ENCODE results near the gene SEC23B. TPM values are rescaled to one million over a fixed set of nuclear protein-coding genes. Genes with fewer than 3 reads are reported as not detected.
"Not testable (repeated sequence)": the region's sequence is repeated elsewhere in the genome, so short reads cannot be mapped to it uniquely, and the experiment has no call there.

Gene SEC23B
- total RNA-seq, 1 experiment from 2014 or later: 61.3 TPM

GRCh38 chr20:18497603-18498002 lies 10.1 kb upstream of the SEC23B start:
- ATAC-seq (no peak), DNase-seq (ENCODE audit: low read depth, low spot score) (no peak)
- Histone ChIP-seq H3K4me1 (ENCODE audit: control insufficient read depth, insufficient read depth, low read length) (peaks cover 8% of the 10 kb centered on the region; the same call in 1 of the 2 replicates), H3K36me3 (ENCODE audit: control insufficient read depth, insufficient read depth, low read length) (peaks cover 2% of the 10 kb centered on the region; the same call in 1 of the 2 replicates), H3K9me3 (ENCODE audit: control insufficient read depth, insufficient read depth, low read depth, low read length) (no peaks in the 10 kb centered on the region), H3K27me3 (ENCODE audit: control insufficient read depth, insufficient read depth, low read length) (no peaks in the 10 kb centered on the region), H3K27ac (ENCODE audit: low read length) (no peak overlapping the region), H3K4me3 (ENCODE audit: low read depth in 2 of 2, low read length in 2 of 2) (no peak overlapping the region)
- intact Hi-C loops (cut with micrococcal nuclease; ENCODE audit: unreplicated experiment) (no loop called here), in situ Hi-C loops (cut with HindIII; ENCODE audit: low pct_unique_long_range_greater_than_20kb, low sequenced_read_pairs) (no loop called here)
- ChIA-PET POLR2A (interaction anchor here (2.9 kb wide), 1 partner anchor 9 kb away, joined by 17 read pairs; the partner anchor contains the start of gene SEC23B), CTCF (interaction anchor here (0.6 kb wide), 1 partner anchor 16 kb away, joined by 7 read pairs; no protein-coding TSS in a partner anchor)
- BruUV-seq (replicated peaks): no TSS peak
- no peak for TF ChIP-seq POLR2AphosphoS5 (IDR thresholded peaks at IDR 0.05; ENCODE audit: low read depth, low read length)
- TF ChIP-seq, protein P1, sequence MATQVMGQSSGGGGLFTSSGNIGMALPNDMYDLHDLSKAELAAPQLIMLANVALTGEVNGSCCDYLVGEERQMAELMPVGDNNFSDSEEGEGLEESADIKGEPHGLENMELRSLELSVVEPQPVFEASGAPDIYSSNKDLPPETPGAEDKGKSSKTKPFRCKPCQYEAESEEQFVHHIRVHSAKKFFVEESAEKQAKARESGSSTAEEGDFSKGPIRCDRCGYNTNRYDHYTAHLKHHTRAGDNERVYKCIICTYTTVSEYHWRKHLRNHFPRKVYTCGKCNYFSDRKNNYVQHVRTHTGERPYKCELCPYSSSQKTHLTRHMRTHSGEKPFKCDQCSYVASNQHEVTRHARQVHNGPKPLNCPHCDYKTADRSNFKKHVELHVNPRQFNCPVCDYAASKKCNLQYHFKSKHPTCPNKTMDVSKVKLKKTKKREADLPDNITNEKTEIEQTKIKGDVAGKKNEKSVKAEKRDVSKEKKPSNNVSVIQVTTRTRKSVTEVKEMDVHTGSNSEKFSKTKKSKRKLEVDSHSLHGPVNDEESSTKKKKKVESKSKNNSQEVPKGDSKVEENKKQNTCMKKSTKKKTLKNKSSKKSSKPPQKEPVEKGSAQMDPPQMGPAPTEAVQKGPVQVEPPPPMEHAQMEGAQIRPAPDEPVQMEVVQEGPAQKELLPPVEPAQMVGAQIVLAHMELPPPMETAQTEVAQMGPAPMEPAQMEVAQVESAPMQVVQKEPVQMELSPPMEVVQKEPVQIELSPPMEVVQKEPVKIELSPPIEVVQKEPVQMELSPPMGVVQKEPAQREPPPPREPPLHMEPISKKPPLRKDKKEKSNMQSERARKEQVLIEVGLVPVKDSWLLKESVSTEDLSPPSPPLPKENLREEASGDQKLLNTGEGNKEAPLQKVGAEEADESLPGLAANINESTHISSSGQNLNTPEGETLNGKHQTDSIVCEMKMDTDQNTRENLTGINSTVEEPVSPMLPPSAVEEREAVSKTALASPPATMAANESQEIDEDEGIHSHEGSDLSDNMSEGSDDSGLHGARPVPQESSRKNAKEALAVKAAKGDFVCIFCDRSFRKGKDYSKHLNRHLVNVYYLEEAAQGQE (IDR thresholded peaks at IDR 0.05; ENCODE audit: insufficient read depth in 1 of 2, low read depth in 2 of 2, low read length in 1 of 2): no peak
- TF ChIP-seq SIN3A (IDR thresholded peaks at IDR 0.05; ENCODE audit: borderline replicate concordance, insufficient read depth, low read depth, low read length): no peak
- no peak for TF ChIP-seq TCF7L2 (IDR thresholded peaks at IDR 0.05; ENCODE audit: low read depth, low read length)
- TF ChIP-seq, protein P2, sequence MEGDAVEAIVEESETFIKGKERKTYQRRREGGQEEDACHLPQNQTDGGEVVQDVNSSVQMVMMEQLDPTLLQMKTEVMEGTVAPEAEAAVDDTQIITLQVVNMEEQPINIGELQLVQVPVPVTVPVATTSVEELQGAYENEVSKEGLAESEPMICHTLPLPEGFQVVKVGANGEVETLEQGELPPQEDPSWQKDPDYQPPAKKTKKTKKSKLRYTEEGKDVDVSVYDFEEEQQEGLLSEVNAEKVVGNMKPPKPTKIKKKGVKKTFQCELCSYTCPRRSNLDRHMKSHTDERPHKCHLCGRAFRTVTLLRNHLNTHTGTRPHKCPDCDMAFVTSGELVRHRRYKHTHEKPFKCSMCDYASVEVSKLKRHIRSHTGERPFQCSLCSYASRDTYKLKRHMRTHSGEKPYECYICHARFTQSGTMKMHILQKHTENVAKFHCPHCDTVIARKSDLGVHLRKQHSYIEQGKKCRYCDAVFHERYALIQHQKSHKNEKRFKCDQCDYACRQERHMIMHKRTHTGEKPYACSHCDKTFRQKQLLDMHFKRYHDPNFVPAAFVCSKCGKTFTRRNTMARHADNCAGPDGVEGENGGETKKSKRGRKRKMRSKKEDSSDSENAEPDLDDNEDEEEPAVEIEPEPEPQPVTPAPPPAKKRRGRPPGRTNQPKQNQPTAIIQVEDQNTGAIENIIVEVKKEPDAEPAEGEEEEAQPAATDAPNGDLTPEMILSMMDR (IDR thresholded peaks at IDR 0.05): no peak

- intact Hi-C loops (cut with micrococcal nuclease; ENCODE audit: unreplicated experiment); ATAC-seq; H3K9me3 ChIP-seq (ENCODE audit: control insufficient read depth, insufficient read depth, low read depth, low read length); DNase-seq (ENCODE audit: low read depth, low spot score); in situ Hi-C loops (cut with HindIII; ENCODE audit: low pct_unique_long_range_greater_than_20kb, low sequenced_read_pairs); CTCF ChIA-PET; POLR2A ChIA-PET; H3K27ac ChIP-seq (ENCODE audit: low read length); H3K36me3 ChIP-seq (ENCODE audit: control insufficient read depth, insufficient read depth, low read length); H3K27me3 ChIP-seq (ENCODE audit: control insufficient read depth, insufficient read depth, low read length); BruUV-seq (replicated peaks); H3K4me3 ChIP-seq (ENCODE audit: low read depth in 2 of 2, low read length in 2 of 2); H3K4me1 ChIP-seq (ENCODE audit: control insufficient read depth, insufficient read depth, low read length): not testable (repeated sequence)
These were observed 6.1 kb upstream of the SEC23B start for GRCh38 chr20:18501672-18502071.

GRCh38 chr20:18504479-18505060 lies 3.2 kb upstream of the SEC23B start:
- DNase-seq (ENCODE audit: low read depth, low spot score): no peak
- H3K4me1 ChIP-seq (ENCODE audit: control insufficient read depth, insufficient read depth, low read length): peaks cover 8% of the 10 kb centered on the region; the same call in 1 of the 2 replicates
- H3K36me3 ChIP-seq (ENCODE audit: control insufficient read depth, insufficient read depth, low read length): peaks cover 3% of the 10 kb centered on the region; the same call in 1 of the 2 replicates
- intact Hi-C loops (cut with micrococcal nuclease; ENCODE audit: unreplicated experiment): no loop called here
- BruUV-seq (replicated peaks): no TSS peak
- no peak overlapping the region for H3K4me3 ChIP-seq (ENCODE audit: low read depth in 2 of 2, low read length in 2 of 2)
- ATAC-seq: no peak
- H3K9me3 ChIP-seq (ENCODE audit: control insufficient read depth, insufficient read depth, low read depth, low read length): no peaks in the 10 kb centered on the region
- in situ Hi-C loops (cut with HindIII; ENCODE audit: low pct_unique_long_range_greater_than_20kb, low sequenced_read_pairs): no loop called here
- H3K27ac ChIP-seq (ENCODE audit: low read length): no peak overlapping the region
- POLR2A ChIA-PET: no interaction called here
- CTCF ChIA-PET: no interaction called here
- TF ChIP-seq TCF7L2 (IDR thresholded peaks at IDR 0.05; ENCODE audit: low read depth, low read length): no peak
- TF ChIP-seq, protein P2 (IDR thresholded peaks at IDR 0.05): no peak
- TF ChIP-seq POLR2AphosphoS5 (IDR thresholded peaks at IDR 0.05; ENCODE audit: low read depth, low read length): no peak
- no peak for TF ChIP-seq SIN3A (IDR thresholded peaks at IDR 0.05; ENCODE audit: borderline replicate concordance, insufficient read depth, low read depth, low read length)
- H3K27me3 ChIP-seq (ENCODE audit: control insufficient read depth, insufficient read depth, low read length): no peaks in the 10 kb centered on the region
